HPDE6-E6E7 (cell line): ENCODE measurements around the gene CYLD.

Experiments used
- DNase-seq: peaks from one replicate; pipeline ENCODE4 v3.0.0; 2011; ENCODE audit warnings: missing footprints; ENCODE audit errors: extremely low spot score

CYLD gene

GRCh38 chr16:50781043-50781442 lies 39.2 kb downstream of the CYLD start:
- DNase-seq: no peak

DNA sequence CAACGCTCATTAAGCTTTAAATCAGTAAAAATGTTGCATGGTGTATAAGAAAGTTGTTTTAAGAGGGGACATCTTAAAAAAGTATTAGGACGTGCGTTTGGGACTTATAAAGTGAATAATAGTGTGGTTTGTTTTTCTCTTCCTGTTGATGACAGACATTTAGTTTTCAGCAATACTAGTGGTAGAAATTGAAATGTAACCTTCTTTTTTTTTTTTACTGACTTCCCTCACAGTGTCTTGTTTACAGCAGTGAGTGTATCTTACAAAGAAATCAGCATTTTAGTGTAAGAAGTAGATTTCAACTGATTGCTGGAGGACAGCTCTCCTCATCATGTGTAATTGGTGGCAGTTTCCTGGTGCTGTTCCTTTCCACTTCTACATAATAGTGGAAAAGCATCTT lies 39.6 kb downstream of the CYLD start:
- DNase-seq: no peak

DNA sequence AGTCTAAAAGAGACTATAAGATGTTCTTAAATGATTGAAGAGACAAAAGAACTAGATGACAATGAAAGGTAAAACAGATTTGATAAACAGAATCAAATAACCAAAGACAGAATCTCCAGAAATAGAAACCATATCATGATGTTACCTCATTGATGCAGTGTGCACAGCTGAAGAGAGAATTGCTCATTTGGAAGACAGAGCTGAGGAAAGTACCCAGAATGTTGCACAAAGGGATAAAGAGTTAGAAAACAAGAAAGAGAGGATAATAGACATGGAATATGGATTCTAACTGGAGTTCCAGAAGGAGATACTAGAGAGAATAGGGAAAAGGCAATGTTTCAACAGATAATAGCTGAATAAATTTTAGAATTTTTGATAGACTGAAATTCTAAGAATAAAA lies 47.9 kb downstream of the CYLD start:
- no peak for DNase-seq

- no peak for DNase-seq
Observed at GRCh38 chr16:50791522-50791921, 49.6 kb downstream of the CYLD start.

DNA sequence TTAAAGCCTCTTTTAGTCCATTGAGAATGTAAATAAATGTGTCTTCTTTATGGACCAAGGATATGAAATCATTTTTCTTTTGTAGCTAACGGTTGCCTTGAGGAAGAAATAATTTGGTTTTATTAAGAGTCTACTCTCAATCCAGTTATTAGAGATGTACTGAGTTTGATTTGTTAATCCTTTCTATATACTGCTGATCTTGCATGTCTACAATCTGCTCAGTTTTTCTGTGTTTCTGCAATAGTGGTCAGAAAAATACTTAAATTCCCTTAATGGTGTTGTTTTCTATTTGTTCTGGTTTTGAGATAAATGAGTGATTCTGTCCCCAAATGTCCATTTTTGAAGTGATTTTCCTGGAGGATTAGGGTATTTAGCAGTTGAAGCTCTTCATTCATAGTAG lies 54.9 kb downstream of the CYLD start:
- no peak for DNase-seq

- DNase-seq: no peak
Observed at GRCh38 chr16:50797456-50797855, 55.6 kb downstream of the CYLD start.

- DNase-seq: no peak
Observed at GRCh38 chr16:50800074-50800473, 58.2 kb downstream of the CYLD start.

- no peak for DNase-seq
Observed at GRCh38 chr16:50801036-50801435, 59.1 kb downstream of the CYLD start.

DNA sequence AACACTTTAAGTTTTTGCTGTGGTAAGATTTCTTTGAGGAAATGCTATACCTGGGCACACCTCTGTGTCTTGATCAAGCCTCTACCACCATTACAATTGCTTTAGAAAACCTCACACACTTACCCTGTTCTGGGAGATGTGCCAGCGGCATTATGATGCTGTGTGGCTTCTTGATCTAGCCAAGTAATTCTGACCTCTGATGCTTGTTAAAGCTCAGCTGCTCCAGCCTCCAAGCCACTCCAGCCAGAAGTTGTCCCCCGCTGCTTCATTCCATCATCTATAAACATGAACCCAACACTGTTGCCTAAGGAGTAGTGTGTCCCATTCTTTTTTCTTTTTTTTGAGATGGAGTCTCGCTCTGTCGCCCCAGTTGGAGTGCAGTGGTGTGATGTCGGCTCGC lies 60.1 kb downstream of the CYLD start:
- no peak for DNase-seq

GRCh38 chr16:50802961-50803360 lies 61.1 kb downstream of the CYLD start:
- no peak for DNase-seq

DNA sequence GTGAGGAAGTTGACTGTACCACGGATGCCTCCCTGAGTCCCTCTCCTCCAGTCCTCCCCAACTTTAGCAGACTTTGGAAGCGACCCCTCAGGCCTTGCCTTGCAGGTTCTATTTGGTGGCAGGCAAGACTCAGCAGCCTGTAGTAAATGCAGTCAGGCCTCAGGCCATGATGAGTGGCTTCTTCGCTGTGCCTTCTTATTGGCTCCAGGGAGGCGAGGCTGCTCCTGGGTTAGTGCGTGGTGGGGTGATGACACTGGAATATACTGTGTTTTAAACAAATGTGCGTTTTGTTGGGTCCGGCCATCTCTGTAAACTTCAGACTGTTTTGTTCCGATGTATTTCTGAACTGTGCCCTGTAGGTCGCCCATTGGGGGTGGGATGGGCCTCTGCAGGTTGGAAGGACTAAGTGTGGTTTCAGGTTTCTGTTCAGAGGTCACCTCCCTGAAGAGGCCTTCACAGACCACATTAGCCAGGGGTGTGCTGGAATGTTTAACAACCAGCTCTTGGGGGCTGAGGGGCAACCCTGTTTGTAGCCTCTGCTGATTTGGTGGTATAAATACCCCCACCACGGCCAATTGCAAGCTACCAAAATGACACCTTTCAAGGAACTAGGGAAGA lies 62.5 kb downstream of the CYLD start:
- DNase-seq: no peak

- peak; percentile 90 for DNase-seq
Observed at GRCh38 chr16:50806099-50807062, 64.5 kb downstream of the CYLD start.

DNA sequence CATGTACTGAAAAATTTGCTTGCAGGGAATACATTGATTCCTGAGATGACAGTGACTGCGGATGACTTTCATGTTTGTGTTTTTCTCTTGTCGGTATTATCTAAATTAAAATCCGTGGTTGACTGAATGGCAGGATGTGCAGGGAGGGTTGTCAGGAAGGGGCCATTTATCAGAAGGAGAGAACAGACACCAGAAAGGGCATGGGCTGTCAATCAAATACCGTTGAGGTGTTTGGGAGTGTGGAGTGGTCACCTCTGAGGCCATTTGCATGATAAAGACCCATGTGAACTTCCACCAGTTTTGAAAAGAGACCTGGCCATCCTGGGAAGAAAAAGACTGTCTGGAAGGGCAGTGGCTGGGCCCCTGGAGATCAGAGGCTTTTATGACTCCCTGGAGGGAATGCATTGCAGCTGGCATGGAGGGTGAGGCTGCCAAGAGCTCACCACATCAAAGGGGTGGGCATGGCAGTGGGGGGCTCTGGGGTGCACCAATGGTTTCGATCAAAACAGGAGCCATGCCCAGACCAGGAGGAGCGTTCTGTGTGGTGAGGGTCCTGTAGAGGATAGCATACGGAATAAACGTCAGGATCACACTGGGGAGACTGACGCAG lies 67.1 kb downstream of the CYLD start:
- DNase-seq: no peak

DNA sequence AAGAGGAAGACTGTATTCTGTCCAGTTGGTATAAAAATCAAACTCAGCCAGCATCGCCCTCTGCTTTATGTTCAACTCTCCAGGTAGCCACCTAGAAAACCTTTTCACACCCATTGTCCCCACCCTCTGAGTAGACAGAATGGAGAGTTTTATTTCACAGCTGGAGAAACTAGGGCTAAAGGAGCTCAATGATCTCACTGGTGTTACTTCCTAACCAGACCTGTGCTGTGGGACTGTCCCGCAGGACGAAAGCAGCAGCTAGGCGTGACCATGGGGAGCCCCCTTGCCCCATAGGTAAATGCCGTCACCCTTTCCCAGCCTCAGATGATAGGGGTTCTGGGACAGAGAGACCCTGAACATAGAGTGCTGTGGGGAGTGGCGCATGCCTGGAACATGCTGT lies 67.7 kb downstream of the CYLD start:
- no peak for DNase-seq

DNA sequence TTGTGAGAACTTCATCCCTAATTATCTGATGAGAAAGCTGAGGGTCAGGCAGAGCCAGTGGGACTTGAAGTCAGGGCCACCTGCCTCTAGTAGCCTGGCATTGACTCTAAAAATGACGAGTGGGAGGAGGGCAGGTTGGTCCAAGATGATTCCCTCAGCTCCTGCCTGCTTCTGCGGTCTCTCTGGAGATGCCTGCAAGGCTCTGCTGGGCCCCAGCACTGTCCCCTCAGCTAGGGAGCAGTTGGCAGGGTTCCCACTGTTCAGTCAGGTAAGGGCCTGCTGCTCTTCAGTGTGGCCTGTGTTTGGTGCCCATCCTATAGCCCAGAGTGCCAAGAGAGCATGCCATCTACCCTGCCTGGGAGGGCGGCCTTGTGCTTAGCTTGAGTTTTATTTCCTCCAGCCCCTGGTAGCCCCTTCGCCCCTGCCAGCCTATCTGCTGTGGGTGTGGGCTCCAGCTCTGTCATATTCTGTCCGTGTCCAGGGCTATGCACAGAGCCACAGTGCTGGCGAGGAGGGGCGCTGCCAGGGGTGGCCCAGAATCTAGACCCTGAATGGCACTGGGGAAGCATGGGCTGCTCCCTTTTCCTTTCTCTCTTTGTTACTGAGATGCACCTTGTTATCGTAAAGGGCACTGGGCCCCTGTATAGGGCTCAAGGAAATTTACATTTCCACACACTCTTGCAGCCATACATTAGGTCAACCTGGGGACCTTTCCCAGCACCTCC lies 68.5 kb downstream of the CYLD start:
- DNase-seq: no peak

GRCh38 chr16:50812046-50812445 lies 70.2 kb downstream of the CYLD start:
- no peak for DNase-seq

- no peak for DNase-seq
Observed at GRCh38 chr16:50812876-50813466, 71.1 kb downstream of the CYLD start.

- no peak for DNase-seq
Observed at GRCh38 chr16:50814052-50814451, 72.2 kb downstream of the CYLD start.

DNA sequence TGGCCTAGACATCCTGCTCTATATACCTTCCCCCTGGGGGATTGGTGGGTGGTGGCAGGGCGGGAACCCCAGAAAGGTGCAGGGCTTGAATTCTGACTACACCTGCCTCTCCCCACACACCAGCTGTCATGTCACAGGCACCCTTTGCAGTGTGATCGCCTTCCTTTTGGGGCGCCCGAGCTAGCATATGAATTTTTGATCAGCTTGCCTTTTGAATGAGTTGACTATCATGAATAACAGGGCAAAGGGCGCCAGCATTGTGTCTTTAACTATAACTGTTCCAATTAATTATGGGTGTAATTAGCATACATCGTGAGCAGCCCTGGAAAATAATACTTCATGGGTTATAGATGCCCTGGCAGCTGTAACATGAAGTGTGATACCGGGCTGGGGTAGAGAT lies 72.7 kb downstream of the CYLD start:
- DNase-seq: no peak

DNA sequence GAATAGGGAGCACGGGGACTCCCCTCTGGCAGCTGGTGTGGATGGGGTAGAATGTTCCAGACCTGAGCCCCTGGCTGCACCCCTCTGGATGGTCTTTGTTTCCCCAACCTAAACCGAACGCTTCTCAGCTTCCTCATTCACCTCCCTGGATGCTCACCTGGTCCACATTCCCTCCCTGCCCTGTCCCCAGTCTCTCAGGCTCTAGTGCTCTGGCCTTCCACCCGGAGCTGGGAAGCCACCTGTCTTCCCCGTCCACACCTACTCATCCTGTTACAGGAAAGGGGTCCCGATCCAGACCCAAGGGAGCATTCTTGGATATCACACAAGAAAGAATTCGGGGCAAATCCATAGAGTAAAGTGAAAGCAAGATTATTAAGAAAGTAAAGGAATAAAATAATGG lies 73.5 kb downstream of the CYLD start:
- no peak for DNase-seq

DNA sequence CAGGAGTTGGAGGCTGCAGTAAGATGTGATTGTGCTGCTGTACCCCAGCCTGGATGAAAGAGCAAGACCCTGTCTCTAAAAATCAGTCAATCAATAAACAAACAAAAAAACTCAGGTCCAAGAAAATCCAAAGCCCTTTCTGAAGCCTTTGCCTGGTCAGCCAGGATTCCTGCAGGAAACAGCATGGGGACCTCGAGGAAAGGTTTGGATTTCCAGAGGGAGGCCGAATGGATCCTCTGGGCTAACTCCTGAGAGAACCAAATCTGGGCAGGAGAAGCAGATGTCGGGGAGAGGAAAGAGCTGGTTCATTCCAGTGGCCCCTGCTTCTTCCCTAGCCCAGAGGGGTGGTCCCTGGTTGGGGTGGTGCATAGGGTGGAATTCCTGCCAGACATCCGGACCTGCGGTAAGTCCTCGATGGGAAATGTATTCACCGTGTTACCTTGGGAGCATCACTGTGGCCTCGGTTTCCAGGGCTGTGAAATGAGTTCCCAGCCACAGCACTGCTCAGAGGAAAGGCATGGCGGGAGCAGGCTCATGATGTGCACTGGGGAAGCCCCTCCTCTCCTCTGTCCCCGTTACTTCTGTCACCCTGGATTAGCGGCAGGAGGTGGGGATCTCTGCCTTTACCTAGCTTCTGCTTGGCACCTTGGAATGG lies 75.1 kb downstream of the CYLD start:
- DNase-seq: no peak
